SU-DHL-6 (cell line): Measurements from ENCODE around the gene MYRF.

ENCODE experiments used
- EZH2phosphoT487 ChIP-seq: fragments of 200-600 bp; sonication (generic), shearing (Covaris generic); conservative IDR thresholded peaks from 2 replicates; pipeline ENCODE4 v1.6.1; 2018; ENCODE audit warnings: mild to moderate bottlenecking, antibody characterized with exemption, low read length, moderate library complexity, mixed read lengths
- TF ChIP-seq, protein P1 (sequence below): fragments of 200-600 bp; sonication (generic); IDR thresholded peaks from one replicate; pipeline ENCODE4 v1.5.1; 2017; ENCODE audit warnings: antibody characterized with exemption, mild to moderate bottlenecking, low read length, moderate library complexity; ENCODE audit not compliant: insufficient read depth, poor library complexity, severe bottlenecking

DNA sequence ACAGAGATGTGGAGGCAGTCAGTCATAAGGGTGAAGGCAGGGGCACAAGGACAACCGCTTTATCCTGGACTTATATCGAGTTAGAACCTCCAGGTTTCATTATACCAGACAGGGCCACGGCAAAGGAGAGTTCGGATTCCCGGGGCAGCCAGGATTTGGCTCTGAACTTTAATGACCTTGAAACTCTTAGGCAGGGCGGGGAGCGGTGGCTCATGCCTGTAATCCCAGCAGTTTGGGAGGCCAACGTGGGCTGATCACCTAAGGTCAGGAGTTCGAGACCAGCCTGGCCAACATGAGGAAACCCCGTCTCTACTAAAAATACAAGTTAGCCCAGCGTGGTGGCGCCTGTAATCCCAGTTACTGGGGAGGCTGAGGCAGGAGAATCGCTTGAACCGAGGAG lies 1.1 kb upstream of the MYRF start:
- TF ChIP-seq, protein P1, sequence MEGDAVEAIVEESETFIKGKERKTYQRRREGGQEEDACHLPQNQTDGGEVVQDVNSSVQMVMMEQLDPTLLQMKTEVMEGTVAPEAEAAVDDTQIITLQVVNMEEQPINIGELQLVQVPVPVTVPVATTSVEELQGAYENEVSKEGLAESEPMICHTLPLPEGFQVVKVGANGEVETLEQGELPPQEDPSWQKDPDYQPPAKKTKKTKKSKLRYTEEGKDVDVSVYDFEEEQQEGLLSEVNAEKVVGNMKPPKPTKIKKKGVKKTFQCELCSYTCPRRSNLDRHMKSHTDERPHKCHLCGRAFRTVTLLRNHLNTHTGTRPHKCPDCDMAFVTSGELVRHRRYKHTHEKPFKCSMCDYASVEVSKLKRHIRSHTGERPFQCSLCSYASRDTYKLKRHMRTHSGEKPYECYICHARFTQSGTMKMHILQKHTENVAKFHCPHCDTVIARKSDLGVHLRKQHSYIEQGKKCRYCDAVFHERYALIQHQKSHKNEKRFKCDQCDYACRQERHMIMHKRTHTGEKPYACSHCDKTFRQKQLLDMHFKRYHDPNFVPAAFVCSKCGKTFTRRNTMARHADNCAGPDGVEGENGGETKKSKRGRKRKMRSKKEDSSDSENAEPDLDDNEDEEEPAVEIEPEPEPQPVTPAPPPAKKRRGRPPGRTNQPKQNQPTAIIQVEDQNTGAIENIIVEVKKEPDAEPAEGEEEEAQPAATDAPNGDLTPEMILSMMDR: no peak
- TF ChIP-seq EZH2phosphoT487: no peak
